ENCODE measurements around the gene ADAM8. TPM values are rescaled to one million over a fixed set of nuclear protein-coding genes. Genes with fewer than 3 reads are reported as not detected.

Gene ADAM8
- polyA plus RNA-seq, 1 donor (not counting 4 experiments of a cell fraction or from before 2014, with no cell fraction given), result 42.0 TPM

GRCh38 chr10:133246236-133246626 is 30.4 kb downstream of the ADAM8 start:
- dilution Hi-C loops (cut with MboI; ENCODE audit: extremely low pct_ligation_motif_present, low sequenced_read_pairs), result no loop called here
- no peak overlapping the region for H2AFZ ChIP-seq (ENCODE audit: control insufficient read depth, low read length)
- no peaks in the 10 kb centered on the region for H3K36me3 ChIP-seq (ENCODE audit: control insufficient read depth in 2 of 2, extremely low read depth in 1 of 2, insufficient read depth in 2 of 2, low read length in 2 of 2)
- H3K79me2 ChIP-seq (ENCODE audit: control insufficient read depth, insufficient read depth, low read length), result no peaks in the 10 kb centered on the region
- DNase-seq (ENCODE audit: low read depth, low spot score), result no peak
- H3K4me2 ChIP-seq (ENCODE audit: control insufficient read depth, extremely low read depth, insufficient read depth, low read depth, low read length), result no peak overlapping the region
- TF ChIP-seq CTCF (optimal IDR thresholded peaks at IDR 0.05 in 1 of 3, IDR thresholded peaks at IDR 0.05 in 1 of 3, conservative IDR thresholded peaks at IDR 0.05 in 1 of 3; ENCODE audit: extremely low read depth in 1 of 3, insufficient read depth in 2 of 3, low read length in 3 of 3) (no peak), EZH2 (IDR thresholded peaks at IDR 0.05; ENCODE audit: low read length) (no peak)
- no peaks in the 10 kb centered on the region for H3K9me3 ChIP-seq (ENCODE audit: control insufficient read depth, low read depth, low read length)
- H3K27ac ChIP-seq (ENCODE audit: control insufficient read depth, insufficient read depth, low read length), result no peak overlapping the region
- no peaks in the 10 kb centered on the region for H3K9me1 ChIP-seq (ENCODE audit: control insufficient read depth, extremely low read depth, insufficient read depth, low read length)
- peaks cover 11% of the 10 kb centered on the region for H3K4me1 ChIP-seq (ENCODE audit: control insufficient read depth, extremely low read depth, insufficient read depth, low read length)
- no peak for FAIRE-seq
- peaks cover 55% of the 10 kb centered on the region for H3K27me3 ChIP-seq (ENCODE audit: control insufficient read depth, extremely low read depth, insufficient read depth, low read length)
- H3K9ac ChIP-seq (ENCODE audit: control insufficient read depth, extremely low read depth, insufficient read depth, low read length), result no peak overlapping the region
- no peak overlapping the region for H3K4me3 ChIP-seq (ENCODE audit: control insufficient read depth in 2 of 3, extremely low read depth in 1 of 3, insufficient read depth in 2 of 3, low read depth in 1 of 3, low read length in 3 of 3)
- no peaks in the 10 kb centered on the region for H4K20me1 ChIP-seq (ENCODE audit: control insufficient read depth, extremely low read depth, insufficient read depth, low read length)

- dilution Hi-C loops (cut with MboI; ENCODE audit: extremely low pct_ligation_motif_present, low sequenced_read_pairs), result no loop called here
- no peak overlapping the region for H3K27ac ChIP-seq (ENCODE audit: control insufficient read depth, insufficient read depth, low read length)
- H3K4me2 ChIP-seq (ENCODE audit: control insufficient read depth, extremely low read depth, insufficient read depth, low read depth, low read length), result no peak overlapping the region
- no peaks in the 10 kb centered on the region for H3K36me3 ChIP-seq (ENCODE audit: control insufficient read depth in 2 of 2, extremely low read depth in 1 of 2, insufficient read depth in 2 of 2, low read length in 2 of 2)
- no peaks in the 10 kb centered on the region for H4K20me1 ChIP-seq (ENCODE audit: control insufficient read depth, extremely low read depth, insufficient read depth, low read length)
- DNase-seq (ENCODE audit: low read depth, low spot score), result no peak
- no peaks in the 10 kb centered on the region for H3K79me2 ChIP-seq (ENCODE audit: control insufficient read depth, insufficient read depth, low read length)
- no peaks in the 10 kb centered on the region for H3K9me1 ChIP-seq (ENCODE audit: control insufficient read depth, extremely low read depth, insufficient read depth, low read length)
- H3K9me3 ChIP-seq (ENCODE audit: control insufficient read depth, low read depth, low read length), result no peaks in the 10 kb centered on the region
- no peak for FAIRE-seq
- peaks cover 60% of the 10 kb centered on the region for H3K27me3 ChIP-seq (ENCODE audit: control insufficient read depth, extremely low read depth, insufficient read depth, low read length)
- no peak overlapping the region for H3K4me3 ChIP-seq (ENCODE audit: control insufficient read depth in 2 of 3, extremely low read depth in 1 of 3, insufficient read depth in 2 of 3, low read depth in 1 of 3, low read length in 3 of 3)
- H3K9ac ChIP-seq (ENCODE audit: control insufficient read depth, extremely low read depth, insufficient read depth, low read length), result no peak overlapping the region
- no peak overlapping the region for H2AFZ ChIP-seq (ENCODE audit: control insufficient read depth, low read length)
- H3K4me1 ChIP-seq (ENCODE audit: control insufficient read depth, extremely low read depth, insufficient read depth, low read length), result peaks cover 12% of the 10 kb centered on the region
- TF ChIP-seq CTCF (optimal IDR thresholded peaks at IDR 0.05 in 1 of 3, IDR thresholded peaks at IDR 0.05 in 1 of 3, conservative IDR thresholded peaks at IDR 0.05 in 1 of 3; ENCODE audit: extremely low read depth in 1 of 3, insufficient read depth in 2 of 3, low read length in 3 of 3) (no peak), EZH2 (IDR thresholded peaks at IDR 0.05; ENCODE audit: low read length) (no peak)
Measured at GRCh38 chr10:133245439-133246235, 31.0 kb downstream of the ADAM8 start.

Measured in keratinocyte (primary cell).